HG02759 (cell line): ENCODE data around the gene CHRD.

Source experiments
- ATAC-seq: cut with Tn5 transposase; IDR thresholded peaks from one replicate; pipeline ENCODE4 v1.9.1; 2021; ENCODE audit warnings: mild to moderate bottlenecking, moderate library complexity; ENCODE audit not compliant: unreplicated experiment

CHRD gene

GRCh38 chr3:184360070-184360928 lies 19.6 kb upstream of the CHRD start:
- ATAC-seq: no peak

DNA sequence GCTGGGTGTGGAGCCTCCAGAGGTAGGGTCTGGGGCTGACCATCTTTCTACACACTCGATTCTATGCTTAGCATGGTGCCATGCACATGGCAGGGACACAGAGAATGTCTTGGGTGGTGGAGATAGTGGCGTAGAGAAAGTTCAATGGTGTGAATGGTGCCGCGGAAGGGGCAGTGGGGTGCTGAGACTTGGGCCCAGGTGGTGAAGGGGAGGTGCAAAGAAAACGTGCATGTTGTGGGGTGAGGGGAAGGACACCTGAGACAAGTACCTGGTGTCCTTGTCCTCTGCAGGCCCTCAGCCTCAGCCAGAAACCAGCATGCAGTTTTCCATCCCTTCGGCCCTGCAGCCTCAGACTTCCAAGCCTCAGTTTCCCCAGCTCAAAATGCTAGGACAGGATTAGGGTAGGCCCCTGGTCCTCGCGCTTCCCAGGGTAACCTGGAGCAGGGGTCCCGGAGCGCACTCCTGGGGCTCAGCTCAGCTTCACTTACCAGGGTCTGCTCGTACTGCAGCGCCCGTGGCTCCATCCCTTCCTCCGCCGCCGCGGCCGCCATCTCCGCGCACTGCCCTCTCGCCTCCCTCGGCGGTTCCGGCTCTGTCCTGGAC lies 18.8 kb upstream of the CHRD start:
- ATAC-seq: peak; percentile 2

DNA sequence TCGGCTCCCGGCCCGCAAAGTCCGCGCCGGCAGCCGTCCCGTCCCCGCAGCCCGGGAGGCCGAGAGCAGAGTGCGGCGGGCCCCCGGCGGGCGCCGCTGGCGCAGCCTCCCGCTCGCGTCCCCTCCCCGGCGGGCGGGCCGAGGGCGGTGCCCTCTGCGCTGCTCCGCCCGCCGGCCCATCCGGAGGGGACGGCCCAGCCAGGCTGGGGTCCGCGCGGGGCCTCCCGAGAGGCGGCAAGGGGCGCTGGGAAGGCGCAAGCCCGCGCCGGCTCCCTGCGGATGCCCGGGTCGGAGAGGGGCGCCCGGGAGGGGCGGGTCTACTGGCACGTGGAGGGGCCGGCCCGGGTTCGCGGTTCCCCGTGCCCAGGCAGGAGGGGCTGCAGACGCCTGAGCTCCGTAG lies 18.3 kb upstream of the CHRD start, which contains the start of the genes CLCN2 and POLR2H:
TSS of gene CLCN2 (minus strand) at position 74 of the 400 bp plus-strand sequence. CDS start 126 bp downstream, outside the sequence.
TSS of gene POLR2H (plus strand) at position 179 of the 400 bp plus-strand sequence. CDS start 1,783 bp downstream, outside the sequence.
- peak; percentile 51 for ATAC-seq

DNA sequence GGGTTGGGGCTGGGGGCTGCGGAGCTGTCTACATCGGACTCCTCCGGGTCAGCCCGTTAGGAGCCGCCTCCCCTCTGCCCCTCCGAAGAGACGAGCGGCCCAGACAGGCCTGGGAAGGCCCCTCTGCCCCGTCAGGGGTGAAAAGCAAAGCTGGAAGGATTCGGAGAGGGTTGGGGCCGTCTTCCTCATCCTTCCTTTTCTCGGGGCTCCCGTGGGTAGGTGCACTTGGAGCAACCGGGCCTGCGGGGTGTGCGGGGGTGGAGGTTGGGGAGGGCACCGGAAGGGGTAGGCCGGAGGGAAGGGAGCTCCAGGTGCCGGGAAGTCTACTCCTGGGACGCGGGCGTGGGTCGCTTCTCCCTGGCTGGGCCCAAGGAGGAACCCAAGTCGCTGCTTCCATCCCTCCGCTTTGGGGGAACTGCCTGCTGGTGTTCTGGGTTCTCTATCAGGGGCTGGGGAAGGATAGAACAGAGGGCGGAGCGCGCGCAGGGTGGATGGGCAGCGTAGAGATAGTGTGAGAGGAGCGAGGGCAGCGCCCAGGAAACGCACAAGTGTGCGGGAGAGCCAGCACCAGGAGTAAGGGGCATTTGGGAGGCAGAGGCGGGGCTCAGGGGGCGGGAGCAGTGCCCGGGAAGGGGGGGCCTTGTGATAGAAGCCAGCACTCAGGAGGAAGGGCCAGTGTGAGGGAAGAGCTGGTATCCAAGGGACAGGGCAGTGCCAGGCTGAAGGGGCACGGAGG lies 17.8 kb upstream of the CHRD start:
- ATAC-seq: peak; percentile 3

GRCh38 chr3:184362668-184363546 lies 16.9 kb upstream of the CHRD start:
- ATAC-seq: peak; percentile 85

DNA sequence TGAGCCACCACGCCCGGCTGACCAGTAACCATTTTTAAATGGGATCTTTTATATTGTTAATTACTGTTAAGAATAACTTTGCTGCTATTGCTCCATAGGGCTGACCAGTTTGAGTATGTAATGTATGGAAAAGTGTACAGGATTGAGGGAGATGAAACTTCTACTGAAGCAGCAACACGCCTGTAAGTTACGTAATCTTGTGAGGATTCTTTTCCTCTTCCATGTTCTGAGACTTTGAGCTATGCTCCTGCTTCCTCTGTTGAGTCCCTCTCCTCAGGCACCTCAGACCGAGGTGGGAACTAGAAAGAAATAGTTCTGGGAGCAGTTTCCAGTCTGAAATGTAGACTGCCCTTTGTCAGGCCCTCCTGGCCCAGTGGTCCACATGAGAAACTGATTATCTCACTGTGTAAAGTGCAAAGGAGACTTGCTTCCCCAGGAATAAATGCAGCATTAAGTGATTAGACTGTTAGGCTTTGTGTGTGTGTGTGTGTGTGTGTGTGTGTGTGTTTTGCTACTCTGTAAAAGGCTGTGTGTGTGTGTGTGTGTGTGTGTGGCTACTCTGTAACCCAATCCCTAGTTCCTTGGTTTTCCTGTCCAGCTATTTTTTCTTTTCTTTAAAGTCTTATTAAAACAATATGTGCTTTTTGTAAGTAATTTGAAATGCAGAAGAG lies 13.1 kb upstream of the CHRD start:
- no peak for ATAC-seq

GRCh38 chr3:184368116-184368515 lies 11.7 kb upstream of the CHRD start:
- ATAC-seq: no peak

GRCh38 chr3:184368586-184369183 lies 11.2 kb upstream of the CHRD start:
- no peak for ATAC-seq

DNA sequence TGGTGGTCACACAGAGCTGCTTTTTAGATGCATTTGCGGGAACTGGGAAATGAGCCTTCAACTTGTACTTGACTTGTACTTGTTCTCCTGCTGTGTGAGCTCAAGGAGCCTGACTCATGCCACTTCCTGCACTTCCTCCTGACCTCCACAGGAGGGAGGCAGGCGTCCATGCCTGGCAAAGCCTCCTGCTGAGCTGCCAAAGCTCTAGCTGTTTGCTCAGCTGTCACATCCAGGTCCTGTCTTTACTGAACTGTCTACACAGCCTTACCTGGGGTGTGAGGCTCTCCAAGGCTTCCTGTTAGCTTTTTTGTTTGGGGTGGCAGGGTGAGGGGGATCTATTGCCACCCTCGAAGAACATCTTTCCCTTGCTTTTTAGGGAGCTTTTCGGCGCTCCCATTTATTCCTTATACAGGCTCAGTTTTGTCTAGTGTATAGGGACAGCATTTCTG lies 8.3 kb upstream of the CHRD start:
- ATAC-seq: peak; percentile 76

- ATAC-seq: no peak
Observed at GRCh38 chr3:184372296-184372821, 7.5 kb upstream of the CHRD start.

- ATAC-seq: no peak
Observed at GRCh38 chr3:184372911-184373310, 6.9 kb upstream of the CHRD start.

DNA sequence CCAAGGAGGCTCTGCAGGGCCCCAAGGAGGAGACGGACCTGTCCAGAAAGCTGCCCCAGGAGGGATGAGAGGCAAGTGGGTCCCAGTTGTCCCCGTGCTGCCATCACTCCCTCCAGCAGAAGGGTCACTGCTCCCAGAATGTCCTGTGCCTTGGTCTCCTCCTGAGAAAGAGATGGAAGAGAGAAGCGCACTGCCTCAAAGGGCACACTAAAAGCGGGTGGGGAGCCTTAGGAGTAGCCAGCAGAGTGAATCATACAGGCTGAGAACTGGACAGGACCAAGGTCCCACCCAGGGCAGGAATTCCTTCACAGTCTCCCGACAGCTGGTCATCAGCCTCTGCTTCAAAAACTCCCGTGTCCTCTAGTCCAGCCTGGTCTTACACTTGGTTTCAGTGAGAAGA lies 6.4 kb upstream of the CHRD start:
- no peak for ATAC-seq

DNA sequence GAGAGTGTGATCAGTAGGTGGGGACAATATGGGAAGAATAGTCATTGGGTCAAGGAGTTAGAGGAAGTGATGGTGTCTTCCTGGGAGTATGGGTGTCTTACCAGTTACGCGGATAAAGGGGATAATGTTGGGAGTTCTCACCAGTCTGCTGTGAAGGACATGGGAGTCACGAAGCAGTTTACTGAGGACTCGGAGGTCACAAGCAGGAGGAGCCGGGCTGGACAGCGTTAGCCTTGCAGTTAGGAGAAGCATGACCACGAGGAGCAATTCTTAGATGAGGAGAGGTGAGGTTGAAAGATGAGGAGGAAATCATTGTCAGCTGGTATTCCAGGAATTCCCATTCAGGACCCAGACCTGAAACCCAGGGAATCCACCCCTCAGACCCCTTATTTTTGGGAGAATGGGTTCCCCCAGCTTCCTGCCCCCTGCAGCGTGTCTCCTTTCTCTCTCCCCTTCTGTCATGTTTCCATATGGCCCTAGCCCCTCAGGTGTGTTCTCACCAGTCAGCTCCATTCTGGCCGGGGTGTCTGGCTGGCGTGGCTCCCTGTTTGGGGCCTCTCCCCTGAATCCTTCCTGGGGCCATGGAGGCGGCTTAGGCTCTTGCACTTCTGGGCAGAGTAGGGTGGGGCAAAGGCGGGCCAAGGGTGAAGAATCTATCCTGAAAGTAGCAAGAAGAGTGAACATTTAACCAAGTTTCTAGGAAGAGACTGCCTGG lies 4.0 kb upstream of the CHRD start:
- ATAC-seq: no peak

GRCh38 chr3:184377374-184377773 lies 2.5 kb upstream of the CHRD start:
- no peak for ATAC-seq

- no peak for ATAC-seq
Observed at GRCh38 chr3:184377882-184378445, 1.9 kb upstream of the CHRD start, which contains the start of gene THPO. Gene THPO, minus strand, starts transcription at chr3:184378207. Its CDS starts 1,948 bp downstream, at chr3:184376259.

DNA sequence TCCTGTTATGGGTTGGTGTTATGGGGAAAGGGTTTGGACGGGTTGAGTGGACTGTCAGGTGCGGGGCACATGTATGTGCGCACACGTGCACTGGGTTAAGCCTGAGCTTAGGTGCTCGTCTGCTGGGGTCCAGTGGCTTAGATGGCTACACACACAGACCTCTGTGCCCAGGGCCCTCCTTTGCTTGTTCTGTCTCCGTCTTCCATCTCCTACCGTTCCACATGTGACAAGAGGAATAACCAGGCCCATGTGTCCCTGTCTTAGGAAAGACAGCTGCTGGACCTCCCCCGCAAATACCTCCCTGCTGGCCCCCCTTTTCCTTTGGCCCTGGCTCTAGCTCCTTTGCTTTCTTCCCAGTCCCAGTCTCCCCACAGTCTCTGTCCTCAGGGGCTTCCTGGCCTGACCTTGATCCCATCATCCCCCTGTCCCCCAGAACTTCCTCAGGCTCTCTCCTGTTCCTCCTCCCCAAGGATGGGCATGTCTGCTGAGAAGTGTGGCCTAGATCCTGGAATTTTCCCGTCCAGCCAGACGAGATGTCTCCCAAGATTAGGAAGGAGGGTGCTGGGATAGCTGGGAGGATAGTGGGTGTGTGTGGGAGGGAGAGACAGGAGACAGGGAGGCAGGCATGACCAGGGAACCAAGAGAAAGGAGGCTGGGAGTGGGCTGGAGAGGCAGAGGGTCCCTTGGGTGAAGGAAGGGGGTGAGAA lies 1.1 kb upstream of the CHRD start:
- ATAC-seq: no peak

DNA sequence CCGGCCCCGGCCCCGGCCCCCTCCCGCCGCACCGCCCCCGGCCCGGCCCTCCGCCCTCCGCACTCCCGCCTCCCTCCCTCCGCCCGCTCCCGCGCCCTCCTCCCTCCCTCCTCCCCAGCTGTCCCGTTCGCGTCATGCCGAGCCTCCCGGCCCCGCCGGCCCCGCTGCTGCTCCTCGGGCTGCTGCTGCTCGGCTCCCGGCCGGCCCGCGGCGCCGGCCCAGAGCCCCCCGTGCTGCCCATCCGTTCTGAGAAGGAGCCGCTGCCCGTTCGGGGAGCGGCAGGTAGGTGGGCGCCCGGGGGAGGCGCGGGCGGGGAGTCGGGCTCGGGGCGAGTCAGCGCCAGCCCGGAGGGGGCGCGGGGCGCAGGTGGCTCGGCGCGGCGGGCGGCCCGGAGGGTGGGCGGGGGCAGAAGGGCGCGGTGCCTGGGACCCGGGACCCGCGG lies 352 bp downstream of the CHRD start:
- no peak for ATAC-seq
